ENCODE measurements around the gene CDK8. TPM values are rescaled to one million over a fixed set of nuclear protein-coding genes. Genes with fewer than 3 reads are reported as not detected.
"Not testable (repeated sequence)": the region's sequence is repeated elsewhere in the genome, so short reads cannot be mapped to it uniquely, and the experiment has no call there.

Gene CDK8
- total RNA-seq, 2 experiments from 2014 or later: 13.7 to 13.9 TPM

DNA sequence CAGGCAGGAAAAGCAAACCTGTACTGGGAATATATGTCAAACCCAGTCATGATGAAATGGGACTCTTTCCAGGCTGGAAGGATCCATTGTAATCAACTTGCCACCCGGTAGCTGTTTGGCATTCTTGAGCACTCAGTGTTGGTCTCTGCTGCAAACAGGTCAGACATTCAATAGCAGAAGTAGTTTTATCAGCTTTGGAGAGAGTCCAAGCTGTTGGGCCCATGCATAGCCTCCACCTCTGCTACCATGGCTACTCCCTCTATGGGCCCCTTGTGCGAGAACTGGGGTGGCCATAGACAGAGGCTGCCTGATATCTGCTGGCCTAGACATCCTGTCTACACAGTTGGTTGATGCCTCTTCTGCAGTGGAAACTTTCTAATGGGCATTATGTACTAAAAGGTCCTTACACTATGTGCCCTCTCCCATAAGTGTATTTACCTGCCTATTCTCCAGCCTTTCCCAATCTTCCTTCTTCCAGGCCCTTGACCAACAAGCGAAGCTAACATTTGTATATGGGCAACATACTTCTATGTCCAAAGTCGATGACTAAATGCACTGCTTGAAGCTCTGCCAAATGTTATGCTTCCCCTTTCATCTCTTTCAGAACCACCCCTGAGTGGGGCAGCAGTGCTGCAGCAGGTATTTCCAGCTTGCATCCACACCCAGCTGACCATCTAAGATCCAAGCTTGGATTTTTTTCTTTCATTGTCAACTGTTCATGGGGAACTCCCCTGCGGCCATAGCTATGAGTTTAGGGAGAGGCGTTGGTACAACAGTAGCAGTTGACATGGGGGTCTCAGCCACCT is 26.6 kb upstream of the CDK8 start:
- Mint-ChIP-seq H3K4me3 (no peak overlapping the region), H3K4me1 (peaks cover 11% of the 10 kb centered on the region), H3K27ac (no peak overlapping the region), H3K27me3 (no peaks in the 10 kb centered on the region), H3K9me3 (no peaks in the 10 kb centered on the region), H3K36me3 (ENCODE audit: low read depth) (no peaks in the 10 kb centered on the region)
- ChIA-PET CTCF (interaction anchor here (1.7 kb wide), 1 partner anchor 43 kb away, joined by 7 read pairs; no protein-coding TSS in a partner anchor), POLR2A (no interaction called here)
- DNase-seq: no peak

DNA sequence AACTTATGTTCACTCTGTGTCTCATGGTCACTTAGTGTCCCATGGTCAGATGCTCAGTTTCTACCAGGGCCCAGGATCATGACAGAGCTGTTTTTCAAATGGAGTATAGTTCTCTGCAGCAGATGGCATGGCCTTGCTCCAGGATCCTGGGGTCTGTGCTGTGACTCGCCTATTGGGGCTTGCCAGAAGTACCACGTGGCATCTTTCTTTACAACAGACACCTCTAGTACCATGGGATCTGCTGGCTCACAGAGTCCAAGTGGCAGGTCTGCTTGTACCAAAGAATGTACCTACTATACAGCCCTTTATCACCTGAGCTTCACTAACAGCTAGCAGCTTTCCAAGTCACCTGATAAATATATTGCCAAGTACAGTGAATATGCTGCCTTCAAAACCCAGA is 25.8 kb upstream of the CDK8 start:
- H3K27ac Mint-ChIP-seq: no peak overlapping the region
- no peak overlapping the region for H3K4me3 Mint-ChIP-seq
- ChIA-PET CTCF (interaction anchor here (1.7 kb wide), 1 partner anchor 43 kb away, joined by 7 read pairs; no protein-coding TSS in a partner anchor), POLR2A (no interaction called here)
- peaks cover 4% of the 10 kb centered on the region for H3K4me1 Mint-ChIP-seq
- no peaks in the 10 kb centered on the region for H3K36me3 Mint-ChIP-seq (ENCODE audit: low read depth)
- H3K27me3 Mint-ChIP-seq: no peaks in the 10 kb centered on the region
- no peaks in the 10 kb centered on the region for H3K9me3 Mint-ChIP-seq
- DNase-seq: no peak

DNA sequence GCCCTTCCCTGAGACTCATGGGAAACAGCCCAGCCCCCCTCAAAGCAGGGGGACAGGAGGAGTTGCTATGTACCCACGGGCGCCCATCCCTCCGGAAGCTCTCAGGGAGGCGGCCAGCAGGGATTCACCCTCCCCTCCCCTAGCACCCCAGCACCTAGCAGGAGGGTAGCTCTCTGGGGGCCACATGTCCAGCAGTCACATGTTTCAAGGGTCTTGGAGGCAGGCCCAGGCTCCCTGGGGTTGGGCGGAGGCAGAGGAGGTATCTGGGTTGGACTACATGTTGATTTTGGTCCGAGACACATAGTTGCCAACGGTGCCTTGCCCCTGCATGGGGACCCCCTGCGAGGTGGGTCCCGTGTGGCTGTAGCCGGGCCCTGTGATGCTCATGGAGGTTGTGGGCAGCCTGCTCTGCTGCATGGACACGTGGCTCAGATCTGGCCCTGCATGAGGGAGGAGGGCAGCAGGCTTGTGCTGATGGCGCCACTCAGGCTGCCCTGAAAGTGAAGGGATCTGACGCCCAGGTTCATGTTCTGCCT is 24.8 kb upstream of the CDK8 start:
- Mint-ChIP-seq H3K27ac (no peak overlapping the region), H3K4me1 (no peaks in the 10 kb centered on the region), H3K9me3 (no peaks in the 10 kb centered on the region), H3K4me3 (no peak overlapping the region), H3K27me3 (no peaks in the 10 kb centered on the region), H3K36me3 (ENCODE audit: low read depth) (no peaks in the 10 kb centered on the region)
- DNase-seq: no peak
- CTCF ChIA-PET: interaction anchor here (1.1 kb wide), 1 partner anchor 469 kb away, joined by 3 read pairs; no protein-coding TSS in a partner anchor
- POLR2A ChIA-PET: no interaction called here

DNA sequence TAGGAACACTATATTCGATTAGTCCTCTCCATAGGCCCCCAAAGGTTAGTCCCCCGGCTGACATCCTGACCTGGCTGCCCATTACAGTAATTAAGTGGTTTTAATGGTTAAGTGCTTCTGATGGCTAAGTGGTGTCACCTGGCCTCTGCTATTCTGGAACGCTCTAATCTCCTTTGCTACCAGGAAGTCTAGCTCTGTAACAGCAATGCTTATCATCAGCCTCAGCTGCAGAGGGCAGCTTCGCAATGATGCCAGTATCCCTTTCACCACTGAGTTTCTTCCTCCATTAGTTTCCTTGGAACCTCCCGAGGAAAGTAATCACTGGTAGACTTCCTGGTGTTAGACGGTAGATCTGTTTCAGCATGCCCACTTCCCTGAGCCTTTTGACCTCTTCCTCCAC is 23.2 kb upstream of the CDK8 start:
- ChIA-PET POLR2A (no interaction called here), CTCF (no interaction called here)
- Mint-ChIP-seq H3K4me3 (no peak overlapping the region), H3K27me3 (peaks cover 2% of the 10 kb centered on the region), H3K36me3 (ENCODE audit: low read depth) (no peaks in the 10 kb centered on the region), H3K9me3 (no peaks in the 10 kb centered on the region), H3K4me1 (no peaks in the 10 kb centered on the region), H3K27ac (no peak overlapping the region)
- no peak for DNase-seq

DNA sequence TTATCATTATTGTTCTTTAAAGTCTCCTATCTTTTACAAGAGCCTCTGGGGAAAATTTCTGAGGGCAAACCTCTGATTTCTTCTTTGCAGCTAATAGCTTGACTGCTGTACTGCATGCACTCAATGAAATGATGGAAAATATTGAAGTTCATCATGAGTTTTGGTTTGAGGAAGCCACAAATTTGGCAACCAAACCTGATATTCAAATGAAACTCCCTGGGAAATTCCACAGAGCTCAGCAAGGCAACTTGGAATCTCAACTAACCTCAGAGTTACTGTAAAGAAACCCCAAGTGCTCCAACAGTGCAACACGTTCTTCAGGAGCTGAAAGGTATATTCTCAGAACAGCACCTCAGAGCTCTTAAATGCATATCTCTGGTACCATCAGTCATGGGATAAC is 17.6 kb upstream of the CDK8 start:
- H3K27ac Mint-ChIP-seq: no peak overlapping the region
- no peaks in the 10 kb centered on the region for H3K9me3 Mint-ChIP-seq
- no peak overlapping the region for H3K4me3 Mint-ChIP-seq
- POLR2A ChIA-PET: interaction anchor here (1.6 kb wide), 1 partner anchor 14 kb away, joined by 5 read pairs; the partner anchor contains the start of gene RNF6
- CTCF ChIA-PET: interaction anchor here (0.7 kb wide), 1 partner anchor 14 kb away, joined by 3 read pairs; the partner anchor contains the start of gene RNF6
- peaks cover 11% of the 10 kb centered on the region for H3K27me3 Mint-ChIP-seq
- no peaks in the 10 kb centered on the region for H3K36me3 Mint-ChIP-seq (ENCODE audit: low read depth)
- DNase-seq: no peak
- no peaks in the 10 kb centered on the region for H3K4me1 Mint-ChIP-seq

DNA sequence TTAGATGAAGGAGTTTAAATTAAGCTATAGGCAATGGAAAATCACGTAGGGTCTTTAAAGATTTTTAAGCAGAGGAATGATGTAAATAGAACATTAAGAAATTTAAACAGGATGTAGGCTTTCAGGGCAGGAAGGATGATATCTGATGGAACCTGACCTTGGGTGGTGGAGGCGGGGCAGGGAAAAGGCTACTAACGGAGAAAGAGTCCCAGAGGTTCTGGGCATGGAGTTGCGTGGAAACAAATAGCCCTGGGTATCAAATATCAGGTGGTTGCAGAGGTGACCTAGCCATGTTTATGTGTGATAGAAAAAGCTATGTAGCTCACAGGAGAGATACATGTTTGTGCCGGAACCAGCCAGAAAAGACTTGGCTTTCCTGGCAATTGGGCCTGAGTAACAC is 7.8 kb upstream of the CDK8 start:
- Mint-ChIP-seq H3K36me3 (ENCODE audit: low read depth) (no peaks in the 10 kb centered on the region), H3K4me3 (no peak overlapping the region), H3K4me1 (no peaks in the 10 kb centered on the region), H3K27ac (no peak overlapping the region), H3K27me3 (no peaks in the 10 kb centered on the region), H3K9me3 (peaks cover 2% of the 10 kb centered on the region)
- POLR2A ChIA-PET: no interaction called here
- CTCF ChIA-PET: no interaction called here
- no peak for DNase-seq

DNA sequence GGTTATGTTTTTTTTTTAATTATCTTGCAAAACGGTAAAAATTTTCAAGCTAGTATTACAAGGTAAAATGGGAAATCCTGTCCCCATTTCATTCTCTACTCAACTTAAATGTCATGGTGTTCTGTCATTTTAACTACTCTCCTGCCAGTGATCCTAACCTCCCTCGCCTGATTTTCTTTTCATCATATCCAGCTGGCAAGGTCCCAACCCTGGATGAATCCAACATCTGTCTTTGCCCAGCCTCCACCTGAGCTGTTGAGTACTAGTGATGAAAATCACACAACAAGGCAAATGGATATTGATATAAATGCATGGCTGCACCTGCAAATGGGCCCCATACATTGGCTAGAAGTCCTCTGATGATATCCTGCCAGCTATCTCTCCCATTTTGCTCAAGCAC is 6.9 kb upstream of the CDK8 start:
- POLR2A ChIA-PET: no interaction called here
- Mint-ChIP-seq H3K9me3 (peaks cover 2% of the 10 kb centered on the region), H3K4me3 (no peak overlapping the region), H3K27ac (no peak overlapping the region), H3K4me1 (no peaks in the 10 kb centered on the region), H3K27me3 (no peaks in the 10 kb centered on the region), H3K36me3 (ENCODE audit: low read depth) (no peaks in the 10 kb centered on the region)
- DNase-seq: no peak
- CTCF ChIA-PET: interaction anchor here (1.1 kb wide), 1 partner anchor 61 kb away, joined by 6 read pairs; no protein-coding TSS in a partner anchor

DNA sequence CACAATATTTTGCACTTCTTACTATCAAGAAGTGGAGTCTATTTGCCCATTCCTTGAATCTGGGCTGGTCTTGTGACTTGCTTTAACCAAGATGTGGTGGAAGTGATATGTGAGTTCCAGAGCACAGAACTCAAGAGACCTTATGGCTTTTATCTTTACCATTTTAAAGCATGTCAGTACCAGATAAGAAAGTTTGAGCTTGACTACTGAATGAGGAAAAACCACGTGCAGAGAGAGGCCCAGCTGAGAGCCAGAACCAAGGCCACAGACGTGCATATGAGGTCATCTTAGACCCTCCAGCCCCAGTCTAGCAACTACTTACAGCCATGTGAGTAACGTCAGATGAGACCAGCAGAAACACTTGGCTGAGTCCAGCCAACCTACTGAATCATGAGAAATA is 6.3 kb upstream of the CDK8 start:
- CTCF ChIA-PET: interaction anchor here (1.1 kb wide), 1 partner anchor 62 kb away, joined by 6 read pairs; no protein-coding TSS in a partner anchor
- Mint-ChIP-seq H3K4me3 (no peak overlapping the region), H3K36me3 (ENCODE audit: low read depth) (no peaks in the 10 kb centered on the region), H3K27me3 (no peaks in the 10 kb centered on the region), H3K4me1 (no peaks in the 10 kb centered on the region), H3K27ac (no peak overlapping the region), H3K9me3 (peaks cover 2% of the 10 kb centered on the region)
- POLR2A ChIA-PET: no interaction called here
- no peak for DNase-seq

DNA sequence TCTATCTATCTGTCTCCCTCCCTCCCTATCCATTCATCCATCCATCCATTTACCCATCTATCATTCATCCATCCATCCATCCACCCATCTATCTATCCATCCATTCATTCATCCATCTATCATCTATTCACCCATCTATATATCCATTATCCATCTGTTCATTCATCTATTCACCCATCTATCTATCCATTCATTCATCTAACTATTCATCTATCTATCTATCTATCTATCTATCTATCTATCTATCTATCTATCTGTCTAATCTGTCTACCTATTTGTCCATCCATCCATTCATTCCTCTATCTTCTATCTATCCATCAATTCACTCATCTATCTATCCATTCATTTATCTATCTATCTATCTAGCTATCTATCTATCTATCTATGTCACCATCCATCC is 4.4 kb upstream of the CDK8 start:
- POLR2A ChIA-PET: interaction anchor here (0.6 kb wide), 1 partner anchor 26 kb away, joined by 3 read pairs; no protein-coding TSS in a partner anchor
- no peak for DNase-seq
- Mint-ChIP-seq H3K4me1 (peaks cover 7% of the 10 kb centered on the region), H3K36me3 (ENCODE audit: low read depth) (no peaks in the 10 kb centered on the region), H3K27ac (no peak overlapping the region), H3K27me3 (no peaks in the 10 kb centered on the region), H3K9me3 (no peaks in the 10 kb centered on the region), H3K4me3 (no peak overlapping the region)
- CTCF ChIA-PET: no interaction called here

DNA sequence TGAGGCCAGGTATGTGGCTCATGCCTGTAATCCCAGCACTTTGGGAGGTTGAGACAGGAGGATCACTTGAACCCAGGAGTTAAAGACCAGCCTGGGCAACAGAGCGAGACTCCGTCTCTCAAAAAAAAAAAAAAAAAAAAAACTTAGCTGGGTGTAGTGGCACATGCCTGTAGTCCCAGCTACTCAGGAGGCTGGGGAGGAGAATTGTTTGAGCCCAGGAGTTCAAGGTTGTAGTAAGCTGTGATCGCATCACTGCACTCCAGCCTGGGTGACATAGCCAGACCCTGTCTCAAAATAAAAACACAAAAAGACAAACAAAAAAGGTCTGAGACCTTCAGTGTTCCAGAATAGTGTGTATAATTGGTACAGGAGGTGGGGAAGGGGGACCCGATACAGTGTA is 1.9 kb upstream of the CDK8 start:
- not testable (repeated sequence) for H3K9me3 Mint-ChIP-seq; H3K4me3 Mint-ChIP-seq; H3K27me3 Mint-ChIP-seq; H3K36me3 Mint-ChIP-seq (ENCODE audit: low read depth); DNase-seq; H3K27ac Mint-ChIP-seq
- ChIA-PET POLR2A (interaction anchor here (1.3 kb wide), 1 partner anchor 30 kb away, joined by 4 read pairs; the partner anchor contains the start of gene RNF6), CTCF (interaction anchor here (0.7 to 3.7 kb wide), 2 partner anchors 67 to 1577 kb away, joined by 3 to 13 read pairs; no protein-coding TSS in a partner anchor)
- H3K4me1 Mint-ChIP-seq: peaks cover 25% of the 10 kb centered on the region

DNA sequence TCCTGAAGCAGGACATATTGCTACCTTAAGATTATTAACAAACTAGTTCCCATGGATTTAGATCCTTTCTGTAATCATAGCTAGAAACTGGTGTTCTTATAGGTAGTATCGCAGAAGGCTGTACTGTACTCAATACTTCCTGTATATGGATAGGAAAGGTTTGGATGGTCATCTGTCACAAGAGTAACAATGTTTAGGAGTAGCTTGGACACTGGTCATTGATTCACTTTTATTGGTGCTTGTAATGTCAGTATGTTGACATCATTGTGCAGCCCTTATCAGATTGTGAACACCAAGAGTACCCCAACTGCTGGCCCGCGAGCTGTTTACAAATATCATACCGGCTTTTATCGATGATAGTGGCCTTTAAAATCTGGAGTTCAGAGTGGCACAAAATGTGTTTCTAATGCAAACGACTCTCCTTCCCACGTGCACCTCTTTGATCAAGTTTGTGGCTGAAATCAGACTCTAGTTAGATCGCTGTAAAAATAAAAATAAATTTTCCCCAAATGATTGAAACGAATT is 605 bp upstream of the CDK8 start:
- ChIA-PET POLR2A (interaction anchor here (1.1 to 5.2 kb wide), 3 partner anchors 19 to 67 kb away, joined by 3 to 43 read pairs (median 4); partner anchors contain the start of gene RNF6), CTCF (interaction anchor here (0.6 to 3.7 kb wide), 2 partner anchors 68 to 1554 kb away, joined by 3 to 13 read pairs; no protein-coding TSS in a partner anchor)

DNA sequence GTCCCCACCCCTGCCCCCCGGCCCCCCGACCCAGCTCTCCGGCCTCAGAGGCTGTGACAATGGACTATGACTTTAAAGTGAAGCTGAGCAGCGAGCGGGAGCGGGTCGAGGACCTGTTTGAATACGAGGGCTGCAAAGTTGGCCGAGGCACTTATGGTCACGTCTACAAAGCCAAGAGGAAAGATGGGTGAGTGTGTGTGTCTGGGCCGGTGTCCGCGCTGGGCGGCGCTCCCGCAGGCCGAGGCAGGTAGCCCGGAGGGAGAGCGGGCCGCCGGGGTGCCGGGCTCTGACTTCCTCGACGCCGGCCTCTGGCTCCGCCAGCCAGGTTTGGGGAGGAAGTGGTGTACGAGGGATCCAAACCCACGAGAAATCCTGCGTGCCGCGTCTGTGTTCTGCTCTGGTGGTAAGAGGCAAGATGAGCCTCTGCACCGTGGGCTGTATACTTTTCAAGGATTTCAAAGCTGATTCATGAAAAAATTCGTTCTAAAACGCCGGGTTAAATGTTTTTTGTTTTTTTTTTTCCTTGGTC is 718 bp downstream of the CDK8 start:
- Mint-ChIP-seq H3K9me3 (no peaks in the 10 kb centered on the region), H3K27me3 (no peaks in the 10 kb centered on the region), H3K4me1 (peaks cover 26% of the 10 kb centered on the region), H3K36me3 (ENCODE audit: low read depth) (no peaks in the 10 kb centered on the region), H3K27ac (peak overlapping the region; percentile 41), H3K4me3 (peak overlapping the region; percentile 85)
- peak; percentile 70 for DNase-seq
- POLR2A ChIA-PET: interaction anchor here (1.4 to 5.2 kb wide), 2 partner anchors 33 to 68 kb away, joined by 4 to 43 read pairs; partner anchors contain the start of gene RNF6
- CTCF ChIA-PET: interaction anchor here (2.9 kb wide), 1 partner anchor 70 kb away, joined by 9 read pairs; no protein-coding TSS in a partner anchor

More for the DNA sequence above, 605 bp upstream of the CDK8 start:
- Mint-ChIP-seq H3K27me3 (no peaks in the 10 kb centered on the region), H3K36me3 (ENCODE audit: low read depth) (no peaks in the 10 kb centered on the region), H3K4me3 (peak overlapping the region; percentile 85), H3K4me1 (peaks cover 26% of the 10 kb centered on the region), H3K27ac (no peak overlapping the region), H3K9me3 (no peaks in the 10 kb centered on the region)
- no peak for DNase-seq

DNA sequence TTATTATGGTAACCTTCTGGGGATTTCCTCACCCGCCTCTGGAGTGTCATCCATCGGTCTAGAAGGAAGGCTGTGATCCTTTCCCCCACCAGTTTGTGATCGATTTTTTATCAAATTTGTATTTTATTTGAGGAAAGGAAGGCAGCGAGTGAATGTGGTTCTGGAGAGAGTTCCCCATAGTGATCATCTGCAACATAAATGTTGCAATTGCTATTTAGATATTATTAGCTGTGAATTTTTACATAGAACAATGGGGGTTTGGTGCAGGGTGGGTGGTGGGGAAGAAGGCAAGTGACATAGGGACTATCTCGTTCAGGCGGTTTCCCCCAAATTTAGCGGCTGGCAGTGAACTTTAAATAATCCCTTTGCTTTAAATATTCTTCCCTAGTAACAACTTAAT is 1.2 kb downstream of the CDK8 start:
- Mint-ChIP-seq H3K36me3 (ENCODE audit: low read depth) (no peaks in the 10 kb centered on the region), H3K9me3 (no peaks in the 10 kb centered on the region), H3K27ac (peak overlapping the region; percentile 41), H3K27me3 (no peaks in the 10 kb centered on the region), H3K4me3 (peak overlapping the region; percentile 85), H3K4me1 (peaks cover 26% of the 10 kb centered on the region)
- CTCF ChIA-PET: interaction anchor here (2.9 kb wide), 1 partner anchor 70 kb away, joined by 9 read pairs; no protein-coding TSS in a partner anchor
- DNase-seq: no peak
- POLR2A ChIA-PET: interaction anchor here (1.4 to 5.2 kb wide), 2 partner anchors 33 to 69 kb away, joined by 4 to 43 read pairs; partner anchors contain the start of gene RNF6
